ENCODE measurements around the gene ASCC3. TPM values are rescaled to one million over a fixed set of nuclear protein-coding genes. Genes with fewer than 3 reads are reported as not detected.

ASCC3 gene
- total and polyA plus RNA-seq, 2 donors, result 14.5 to 32.6 TPM

DNA sequence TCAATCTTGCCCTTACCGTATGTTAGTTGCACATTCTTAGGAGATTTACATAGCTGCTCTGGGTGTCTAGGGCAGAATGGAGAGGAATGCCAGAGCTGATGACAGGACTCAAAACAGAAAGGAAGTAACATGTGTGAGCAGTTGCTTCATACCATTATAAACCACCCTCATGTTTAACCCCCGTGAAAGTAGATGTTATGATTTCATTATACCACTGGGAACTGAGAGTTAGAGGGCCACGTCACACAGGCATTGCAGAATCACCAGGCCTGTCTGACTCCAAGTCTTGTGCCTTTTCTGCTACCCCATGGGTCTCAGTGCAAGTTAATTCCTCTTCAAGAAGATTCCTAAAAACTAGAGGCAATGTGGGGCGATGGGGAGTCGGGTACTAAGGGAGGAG is 392.9 kb downstream of the ASCC3 start:
- peaks cover 2 to 12% of the 10 kb centered on the region in 2 donors for H3K27me3 ChIP-seq (ENCODE audit: control insufficient read depth in 2 of 2, insufficient read depth in 1 of 2, low read length in 1 of 2)
- no peaks in the 10 kb centered on the region for H3K4me1 ChIP-seq (ENCODE audit: control insufficient read depth in 2 of 2, insufficient read depth in 2 of 2, low read length in 2 of 2)
- H3K36me3 ChIP-seq (ENCODE audit: control insufficient read depth in 2 of 2, insufficient read depth in 2 of 2, low read length in 1 of 2), result no peaks in the 10 kb centered on the region
- 87% methylated on average over 5 of the region's 5 CpGs for WGBS
- no peaks in the 10 kb centered on the region for H3K9me3 ChIP-seq (ENCODE audit: control insufficient read depth in 2 of 2, insufficient read depth in 1 of 2, low read length in 1 of 2)
- H3K27ac ChIP-seq (ENCODE audit: low read depth in 1 of 2, low read length in 1 of 2), result no peak overlapping the region
- no peak for DNase-seq (ENCODE audit: low read depth in 6 of 9, low spot score in 9 of 9)
- no peak overlapping the region for H3K4me3 ChIP-seq (ENCODE audit: low read length in 2 of 2)

DNA sequence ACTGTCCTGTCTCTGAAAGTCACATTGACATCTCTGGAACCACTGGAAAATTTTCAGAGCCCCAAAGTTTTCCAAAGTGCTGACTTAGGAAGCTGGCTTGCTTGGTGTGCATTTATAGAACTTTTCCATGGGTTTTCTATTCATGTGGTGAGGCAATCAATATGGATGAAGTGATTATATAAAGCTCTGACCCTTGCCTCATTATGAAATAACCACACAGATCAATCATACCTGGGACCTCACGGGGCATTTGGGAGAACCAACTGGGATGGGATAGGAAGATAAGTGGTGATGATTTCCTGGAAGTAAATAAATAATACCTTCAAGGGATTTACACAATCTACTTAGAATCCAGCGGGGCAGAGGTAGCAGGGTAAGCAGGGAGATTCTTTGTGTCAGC is 393.5 kb downstream of the ASCC3 start:
- no peaks in the 10 kb centered on the region for H3K4me1 ChIP-seq (ENCODE audit: control insufficient read depth in 2 of 2, insufficient read depth in 2 of 2, low read length in 2 of 2)
- H3K4me3 ChIP-seq (ENCODE audit: low read length in 2 of 2), result no peak overlapping the region
- H3K27ac ChIP-seq (ENCODE audit: low read depth in 1 of 2, low read length in 1 of 2), result no peak overlapping the region
- H3K9me3 ChIP-seq (ENCODE audit: control insufficient read depth in 2 of 2, insufficient read depth in 1 of 2, low read length in 1 of 2), result no peaks in the 10 kb centered on the region
- no peaks in the 10 kb centered on the region for H3K36me3 ChIP-seq (ENCODE audit: control insufficient read depth in 2 of 2, insufficient read depth in 2 of 2, low read length in 1 of 2)
- peaks cover 2 to 13% of the 10 kb centered on the region in 2 donors for H3K27me3 ChIP-seq (ENCODE audit: control insufficient read depth in 2 of 2, insufficient read depth in 1 of 2, low read length in 1 of 2)
- no peak for DNase-seq (ENCODE audit: low read depth in 6 of 9, low spot score in 9 of 9)
- 89% methylated on average over 2 of the region's 2 CpGs for WGBS

DNA sequence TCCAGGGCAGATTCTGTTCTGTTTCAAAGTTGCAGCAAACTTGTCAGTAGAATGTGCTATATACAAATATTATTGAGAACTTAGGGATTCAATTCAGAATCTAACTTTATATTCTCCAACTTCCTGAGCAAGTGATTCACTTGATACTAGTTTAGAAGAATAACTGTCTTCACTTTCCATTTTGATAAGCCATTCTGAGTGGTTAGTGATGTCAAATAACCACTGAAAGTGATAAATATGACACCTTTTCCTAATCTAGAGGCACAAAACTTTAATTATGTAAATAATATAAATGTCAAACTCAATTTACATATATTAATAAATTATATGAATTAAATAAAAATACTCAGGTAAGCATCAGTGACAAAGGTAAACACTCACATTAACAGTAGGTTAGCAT is 395.9 kb downstream of the ASCC3 start:
- no peaks in the 10 kb centered on the region for H3K36me3 ChIP-seq (ENCODE audit: control insufficient read depth in 2 of 2, insufficient read depth in 2 of 2, low read length in 1 of 2)
- DNase-seq (ENCODE audit: low read depth in 6 of 9, low spot score in 9 of 9), result no peak
- H3K4me1 ChIP-seq (ENCODE audit: control insufficient read depth in 2 of 2, insufficient read depth in 2 of 2, low read length in 2 of 2), result no peaks in the 10 kb centered on the region
- H3K27ac ChIP-seq (ENCODE audit: low read depth in 1 of 2, low read length in 1 of 2), result no peak overlapping the region
- H3K4me3 ChIP-seq (ENCODE audit: low read length in 2 of 2), result no peak overlapping the region
- peaks cover 2 to 10% of the 10 kb centered on the region in 2 donors for H3K27me3 ChIP-seq (ENCODE audit: control insufficient read depth in 2 of 2, insufficient read depth in 1 of 2, low read length in 1 of 2)
- no peaks in the 10 kb centered on the region for H3K9me3 ChIP-seq (ENCODE audit: control insufficient read depth in 2 of 2, insufficient read depth in 1 of 2, low read length in 1 of 2)

DNA sequence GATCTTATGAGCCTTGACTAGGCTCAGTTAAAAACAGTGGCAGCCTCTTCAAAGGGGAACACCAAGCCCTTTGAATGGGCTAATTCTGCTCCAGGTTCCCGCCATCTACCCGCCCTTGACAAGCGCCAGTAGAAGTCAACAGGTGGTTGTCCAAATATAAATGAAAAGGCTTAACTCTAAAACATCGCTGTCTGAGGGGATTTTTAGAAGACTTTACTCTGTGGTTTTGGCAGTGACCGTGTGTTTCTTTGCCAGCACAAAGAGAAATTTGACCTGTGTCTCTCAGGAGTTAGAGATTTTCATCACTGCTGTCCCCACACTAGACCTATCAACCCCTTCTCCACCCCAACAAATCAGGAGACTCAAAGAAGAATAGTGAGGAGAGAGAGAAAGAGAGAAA is 396.7 kb downstream of the ASCC3 start:
- peak in 1 of 9 donors; percentile 27 for DNase-seq (ENCODE audit: low read depth in 6 of 9, low spot score in 9 of 9)
- Histone ChIP-seq H3K36me3 (ENCODE audit: control insufficient read depth in 2 of 2, insufficient read depth in 2 of 2, low read length in 1 of 2) (no peaks in the 10 kb centered on the region), H3K27me3 (ENCODE audit: control insufficient read depth in 2 of 2, insufficient read depth in 1 of 2, low read length in 1 of 2) (peaks cover 2 to 8% of the 10 kb centered on the region in 2 donors), H3K9me3 (ENCODE audit: control insufficient read depth in 2 of 2, insufficient read depth in 1 of 2, low read length in 1 of 2) (no peaks in the 10 kb centered on the region), H3K27ac (ENCODE audit: low read depth in 1 of 2, low read length in 1 of 2) (no peak overlapping the region), H3K4me3 (ENCODE audit: low read length in 2 of 2) (no peak overlapping the region), H3K4me1 (ENCODE audit: control insufficient read depth in 2 of 2, insufficient read depth in 2 of 2, low read length in 2 of 2) (no peaks in the 10 kb centered on the region)
- WGBS, result 87% methylated on average over 5 of the region's 5 CpGs

DNA sequence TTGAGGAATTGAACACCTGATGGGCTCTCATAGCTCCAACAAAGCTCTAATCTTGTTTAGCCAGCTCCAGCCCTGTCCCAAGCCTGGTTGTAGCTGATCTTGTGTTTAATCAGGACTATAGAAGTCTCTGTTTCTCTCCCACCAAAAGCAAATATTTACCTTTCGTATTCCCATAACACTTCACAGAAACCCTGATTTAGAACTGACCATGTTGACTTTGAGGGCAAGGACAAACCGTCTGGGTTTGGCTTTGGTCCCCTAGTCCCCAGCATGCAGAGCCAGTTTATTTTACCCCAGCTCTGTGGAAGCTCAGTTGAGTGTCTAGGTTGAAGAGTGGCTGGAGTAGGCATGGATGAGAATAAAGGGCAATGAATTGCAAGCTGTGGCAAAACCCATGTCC is 398.4 kb downstream of the ASCC3 start:
- no peaks in the 10 kb centered on the region for H3K4me1 ChIP-seq (ENCODE audit: control insufficient read depth in 2 of 2, insufficient read depth in 2 of 2, low read length in 2 of 2)
- H3K9me3 ChIP-seq (ENCODE audit: control insufficient read depth in 2 of 2, insufficient read depth in 1 of 2, low read length in 1 of 2), result no peaks in the 10 kb centered on the region
- no peak overlapping the region for H3K4me3 ChIP-seq (ENCODE audit: low read length in 2 of 2)
- H3K27me3 ChIP-seq (ENCODE audit: control insufficient read depth in 2 of 2, insufficient read depth in 1 of 2, low read length in 1 of 2), result peaks cover 2 to 10% of the 10 kb centered on the region in 2 donors
- H3K27ac ChIP-seq (ENCODE audit: low read depth in 1 of 2, low read length in 1 of 2), result no peak overlapping the region
- H3K36me3 ChIP-seq (ENCODE audit: control insufficient read depth in 2 of 2, insufficient read depth in 2 of 2, low read length in 1 of 2), result no peaks in the 10 kb centered on the region
- WGBS, result 81% methylated on average over 2 of the region's 2 CpGs
- DNase-seq (ENCODE audit: low read depth in 6 of 9, low spot score in 9 of 9), result no peak

DNA sequence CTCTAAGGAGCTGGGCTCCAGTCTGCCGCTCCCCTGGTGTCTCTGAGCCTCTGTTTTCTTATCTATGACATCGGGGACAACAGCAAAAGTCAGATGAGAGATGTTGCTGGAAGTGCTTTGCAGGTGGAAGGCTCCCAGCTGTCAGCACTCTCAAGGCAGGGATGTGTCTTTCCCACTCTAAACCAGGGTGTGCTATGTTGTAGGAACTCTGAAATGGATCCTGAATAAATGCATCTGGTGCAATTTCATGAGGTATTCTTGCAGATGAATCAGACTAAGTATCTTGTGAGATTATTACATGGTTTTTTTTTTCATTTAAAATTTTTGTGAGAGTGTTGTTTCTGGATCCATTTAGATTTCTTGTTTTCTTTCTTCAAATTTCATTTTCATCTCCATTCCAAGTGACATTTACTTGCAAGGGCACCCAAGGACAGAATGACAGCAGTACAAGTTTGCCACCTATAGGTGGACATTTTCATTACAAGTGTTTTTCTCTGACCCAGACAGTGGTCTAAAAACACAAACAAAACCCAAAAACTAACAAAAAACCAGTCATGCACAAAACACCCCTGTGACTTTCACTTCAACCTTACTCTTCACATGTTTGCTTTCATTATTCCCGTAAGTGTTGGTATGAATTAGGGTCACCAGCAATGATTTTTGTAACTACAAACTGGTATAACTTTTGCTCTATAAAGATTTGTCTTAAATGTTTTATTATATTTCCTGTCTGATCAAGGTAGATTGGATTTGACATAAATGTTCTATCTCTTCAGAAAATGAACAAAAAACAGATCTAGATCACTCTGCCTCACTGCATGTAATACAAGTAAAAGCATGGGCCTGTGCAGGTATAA is 401.7 kb downstream of the ASCC3 start:
- H3K27me3 ChIP-seq (ENCODE audit: control insufficient read depth in 2 of 2, insufficient read depth in 1 of 2, low read length in 1 of 2), result peaks cover 0 to 16% of the 10 kb centered on the region in 2 donors
- H3K4me3 ChIP-seq (ENCODE audit: low read length in 2 of 2), result no peak overlapping the region
- peak in 2 of 9 donors; percentile 22 to 55 for DNase-seq (ENCODE audit: low read depth in 6 of 9, low spot score in 9 of 9)
- no peak overlapping the region for H3K27ac ChIP-seq (ENCODE audit: low read depth in 1 of 2, low read length in 1 of 2)
- H3K4me1 ChIP-seq (ENCODE audit: control insufficient read depth in 2 of 2, insufficient read depth in 2 of 2, low read length in 2 of 2), result no peaks in the 10 kb centered on the region
- H3K36me3 ChIP-seq (ENCODE audit: control insufficient read depth in 2 of 2, insufficient read depth in 2 of 2, low read length in 1 of 2), result no peaks in the 10 kb centered on the region
- no peaks in the 10 kb centered on the region for H3K9me3 ChIP-seq (ENCODE audit: control insufficient read depth in 2 of 2, insufficient read depth in 1 of 2, low read length in 1 of 2)
- 85% methylated on average over 3 of the region's 3 CpGs for WGBS

DNA sequence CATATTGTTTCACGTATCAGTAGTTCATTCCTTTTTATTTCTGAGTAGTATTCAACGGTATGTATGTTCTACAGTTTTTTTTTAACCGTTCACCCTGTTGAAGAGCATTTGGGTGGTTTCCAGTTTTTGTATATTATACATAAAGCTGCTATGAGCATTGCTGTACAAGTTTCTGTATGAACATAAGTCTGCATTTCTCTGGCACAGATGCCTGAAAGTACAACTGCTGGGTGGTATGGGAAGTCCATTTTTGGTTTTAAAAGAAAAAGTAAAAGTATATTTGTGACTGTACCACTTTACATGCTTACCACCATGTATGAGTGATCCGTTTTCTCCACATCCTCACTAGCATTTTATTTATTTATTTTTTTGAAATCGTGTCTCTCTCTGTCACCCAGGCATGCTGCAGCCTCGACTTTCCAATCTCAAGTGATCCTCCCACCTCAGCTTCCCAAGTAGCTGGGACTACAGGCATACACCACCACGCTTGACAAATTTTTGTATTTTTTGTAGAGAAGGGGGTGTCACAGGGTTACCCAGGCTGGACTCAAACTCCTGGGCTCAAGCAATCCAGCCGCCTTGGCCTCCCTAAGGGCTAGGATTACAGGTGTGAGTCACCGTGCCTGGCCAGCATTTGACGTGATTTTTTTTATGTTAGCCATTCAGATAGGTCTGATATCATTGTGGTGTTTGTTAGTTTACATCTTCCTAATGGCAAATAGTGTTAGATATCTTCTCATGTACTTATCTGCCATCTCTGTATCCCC is 405.4 kb downstream of the ASCC3 start:
- Histone ChIP-seq H3K9me3 (ENCODE audit: control insufficient read depth in 2 of 2, insufficient read depth in 1 of 2, low read length in 1 of 2) (no peaks in the 10 kb centered on the region), H3K27ac (ENCODE audit: low read depth in 1 of 2, low read length in 1 of 2) (no peak overlapping the region), H3K4me1 (ENCODE audit: control insufficient read depth in 2 of 2, insufficient read depth in 2 of 2, low read length in 2 of 2) (no peaks in the 10 kb centered on the region), H3K4me3 (ENCODE audit: low read length in 2 of 2) (no peak overlapping the region), H3K27me3 (ENCODE audit: control insufficient read depth in 2 of 2, insufficient read depth in 1 of 2, low read length in 1 of 2) (peaks cover 15 to 41% of the 10 kb centered on the region in 2 donors), H3K36me3 (ENCODE audit: control insufficient read depth in 2 of 2, insufficient read depth in 2 of 2, low read length in 1 of 2) (no peaks in the 10 kb centered on the region)
- 90% methylated on average over 10 of the region's 10 CpGs for WGBS
- no peak for DNase-seq (ENCODE audit: low read depth in 6 of 9, low spot score in 9 of 9)

DNA sequence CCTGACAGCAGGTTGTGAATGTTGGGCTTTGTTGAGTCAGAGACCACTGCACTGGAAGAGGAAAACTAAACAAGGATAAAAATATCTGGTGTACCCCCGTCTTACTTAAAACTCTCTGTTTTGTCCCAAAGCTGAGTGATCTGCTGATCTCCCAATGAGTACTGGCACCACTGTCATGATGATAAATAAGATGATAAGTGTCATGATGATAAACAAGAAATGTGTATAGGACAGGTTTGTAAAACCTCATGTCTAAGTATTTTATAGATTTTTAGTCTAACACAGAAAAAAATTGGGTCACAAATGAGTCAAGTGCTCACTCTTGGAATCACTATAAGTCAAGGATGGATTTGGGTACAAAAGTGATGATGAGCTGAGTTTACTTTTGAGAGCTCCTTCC is 407.9 kb downstream of the ASCC3 start:
- H3K27me3 ChIP-seq (ENCODE audit: control insufficient read depth in 2 of 2, insufficient read depth in 1 of 2, low read length in 1 of 2), result peaks cover 36 to 63% of the 10 kb centered on the region in 2 donors
- no peaks in the 10 kb centered on the region for H3K36me3 ChIP-seq (ENCODE audit: control insufficient read depth in 2 of 2, insufficient read depth in 2 of 2, low read length in 1 of 2)
- whole genome bisulfite sequencing, result 81% methylated on average over 1 of the region's 1 CpG
- no peak for DNase-seq (ENCODE audit: low read depth in 6 of 9, low spot score in 9 of 9)
- H3K27ac ChIP-seq (ENCODE audit: low read depth in 1 of 2, low read length in 1 of 2), result no peak overlapping the region
- no peaks in the 10 kb centered on the region for H3K9me3 ChIP-seq (ENCODE audit: control insufficient read depth in 2 of 2, insufficient read depth in 1 of 2, low read length in 1 of 2)
- H3K4me3 ChIP-seq (ENCODE audit: low read length in 2 of 2), result no peak overlapping the region
- no peaks in the 10 kb centered on the region for H3K4me1 ChIP-seq (ENCODE audit: control insufficient read depth in 2 of 2, insufficient read depth in 2 of 2, low read length in 2 of 2)

DNA sequence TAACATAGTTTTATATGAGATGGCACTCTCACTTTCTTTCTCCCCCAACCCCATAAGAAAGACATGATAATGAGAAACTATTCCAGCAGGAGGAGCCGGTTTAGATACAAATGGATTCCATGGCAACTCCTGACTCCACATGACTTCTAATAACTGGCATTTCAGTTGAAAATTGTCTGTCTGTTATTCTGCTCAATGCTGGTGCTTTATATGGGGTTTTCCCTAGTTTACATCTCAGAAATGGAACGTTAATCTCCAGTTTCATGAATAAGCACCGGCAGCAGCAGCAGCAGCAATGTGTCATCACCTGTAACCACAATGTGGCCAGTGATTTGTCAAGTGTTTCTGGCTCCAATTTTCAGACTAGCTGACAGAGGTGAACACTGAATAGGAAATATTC is 408.5 kb downstream of the ASCC3 start:
- WGBS, result 32% methylated on average over 3 of the region's 3 CpGs
- H3K27me3 ChIP-seq (ENCODE audit: control insufficient read depth in 2 of 2, insufficient read depth in 1 of 2, low read length in 1 of 2), result peaks cover 41 to 68% of the 10 kb centered on the region in 2 donors
- H3K9me3 ChIP-seq (ENCODE audit: control insufficient read depth in 2 of 2, insufficient read depth in 1 of 2, low read length in 1 of 2), result peaks cover 0 to under 1% of the 10 kb centered on the region in 2 donors

More for the DNA sequence above, 408.5 kb downstream of the ASCC3 start:
- DNase-seq (ENCODE audit: low read depth in 6 of 9, low spot score in 9 of 9), result no peak
- Histone ChIP-seq H3K4me3 (ENCODE audit: low read length in 2 of 2) (no peak overlapping the region), H3K36me3 (ENCODE audit: control insufficient read depth in 2 of 2, insufficient read depth in 2 of 2, low read length in 1 of 2) (no peaks in the 10 kb centered on the region), H3K27ac (ENCODE audit: low read depth in 1 of 2, low read length in 1 of 2) (no peak overlapping the region), H3K4me1 (ENCODE audit: control insufficient read depth in 2 of 2, insufficient read depth in 2 of 2, low read length in 2 of 2) (no peaks in the 10 kb centered on the region)

All from thymus (tissue), 11 donors.